ENCODE results near the gene FAM222B.

Gene FAM222B

DNA sequence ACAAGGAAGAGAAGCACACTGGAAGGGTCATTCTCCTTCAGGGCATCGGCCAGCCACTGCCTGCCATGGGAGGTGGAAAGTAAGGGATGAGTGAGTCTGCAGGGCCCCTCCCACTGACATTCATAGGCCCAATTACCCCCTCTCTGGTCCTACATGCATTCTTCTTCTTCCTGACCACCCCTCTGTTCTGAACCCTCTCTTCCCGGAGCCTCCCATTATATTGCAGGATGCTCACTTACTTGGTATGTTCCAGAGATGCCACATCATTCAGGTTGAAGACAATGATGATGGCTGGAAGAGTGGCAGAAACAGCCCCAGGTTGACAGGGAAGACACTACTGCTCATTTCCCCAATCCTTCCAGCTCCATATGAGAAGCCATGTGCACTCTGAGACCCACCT, 127.4 kb downstream of the FAM222B start:
- H3K36me3 ChIP-seq (ENCODE audit: control insufficient read depth, insufficient read depth, low read length) = peaks cover 32% of the 10 kb centered on the region
- H3K27me3 ChIP-seq (ENCODE audit: control insufficient read depth, insufficient read depth, low read length) = no peaks in the 10 kb centered on the region
- no peak overlapping the region for H3K9ac ChIP-seq (ENCODE audit: low read depth, low read length)
- H3K4me3 ChIP-seq (ENCODE audit: low read depth, low read length) = no peak overlapping the region
- H3K9me3 ChIP-seq (ENCODE audit: control insufficient read depth, insufficient read depth, low read length) = no peaks in the 10 kb centered on the region
- no peak overlapping the region for H3K27ac ChIP-seq (ENCODE audit: low read depth, low read length)
- peaks cover 12% of the 10 kb centered on the region for H3K4me1 ChIP-seq (ENCODE audit: control insufficient read depth, insufficient read depth, low read length)

DNA sequence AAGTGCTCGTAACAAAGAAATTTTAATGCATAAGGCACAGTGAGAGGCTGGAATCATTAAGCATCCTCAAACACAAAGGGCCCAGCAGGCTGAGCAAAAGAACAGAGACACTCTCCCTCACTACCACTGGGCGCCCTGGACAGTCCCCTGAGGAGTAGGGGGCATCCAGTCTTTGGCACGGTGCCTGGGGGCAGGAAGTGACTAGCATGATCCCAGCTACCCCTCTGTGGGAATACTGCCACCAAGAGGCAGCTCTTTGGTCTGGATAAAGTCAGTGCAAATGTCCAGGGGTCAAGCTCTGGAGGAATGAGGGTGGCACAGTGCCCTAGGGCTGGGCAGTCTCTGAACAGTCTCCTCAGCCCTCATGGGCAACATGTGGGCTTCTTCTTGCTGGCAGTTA, 128.3 kb downstream of the FAM222B start:
- no peaks in the 10 kb centered on the region for H3K27me3 ChIP-seq (ENCODE audit: control insufficient read depth, insufficient read depth, low read length)
- no peak overlapping the region for H3K27ac ChIP-seq (ENCODE audit: low read depth, low read length)
- H3K4me3 ChIP-seq (ENCODE audit: low read depth, low read length) = no peak overlapping the region
- peaks cover 32% of the 10 kb centered on the region for H3K36me3 ChIP-seq (ENCODE audit: control insufficient read depth, insufficient read depth, low read length)
- peaks cover 12% of the 10 kb centered on the region for H3K4me1 ChIP-seq (ENCODE audit: control insufficient read depth, insufficient read depth, low read length)
- no peaks in the 10 kb centered on the region for H3K9me3 ChIP-seq (ENCODE audit: control insufficient read depth, insufficient read depth, low read length)
- H3K9ac ChIP-seq (ENCODE audit: low read depth, low read length) = no peak overlapping the region

DNA sequence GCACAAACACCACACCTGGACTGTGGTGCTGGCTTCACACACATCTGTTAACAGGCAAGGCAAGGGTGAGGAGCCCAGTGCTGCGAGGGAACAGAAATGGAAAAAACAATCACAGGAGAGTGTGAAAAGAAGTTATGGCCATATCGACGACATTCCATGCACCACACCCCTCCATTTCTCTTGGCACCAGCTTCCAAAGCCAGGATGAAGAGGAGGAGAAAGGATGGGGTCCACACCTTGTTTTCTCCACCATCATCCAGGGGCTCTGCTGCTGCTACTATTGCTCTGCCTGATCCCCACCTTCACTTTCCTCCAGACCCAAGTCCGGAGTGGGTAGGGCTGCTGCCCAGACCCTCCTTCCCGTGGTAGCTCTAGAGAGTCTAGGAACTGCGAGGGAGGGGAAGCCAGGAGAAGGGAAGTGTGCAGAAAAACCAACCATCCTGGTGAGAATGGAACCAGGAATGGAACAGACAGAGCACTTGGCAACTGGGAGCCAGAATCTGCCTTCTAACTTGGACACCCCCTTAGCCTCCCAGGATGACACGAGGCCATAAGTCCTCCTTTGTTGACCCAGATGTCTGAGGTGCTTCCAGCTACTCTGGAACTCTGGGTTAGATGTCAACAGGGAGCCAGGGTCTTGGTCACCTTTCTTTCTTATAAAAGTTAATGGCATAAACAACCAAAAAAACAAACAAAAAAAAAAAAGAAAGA, 129.7 kb downstream of the FAM222B start:
- H3K4me3 ChIP-seq (ENCODE audit: low read depth, low read length) = peak overlapping the region; percentile 88
- no peak overlapping the region for H3K9ac ChIP-seq (ENCODE audit: low read depth, low read length)
- peaks cover 8% of the 10 kb centered on the region for H3K4me1 ChIP-seq (ENCODE audit: control insufficient read depth, insufficient read depth, low read length)
- H3K36me3 ChIP-seq (ENCODE audit: control insufficient read depth, insufficient read depth, low read length) = peaks cover 32% of the 10 kb centered on the region
- peak overlapping the region; percentile 95 for H3K27ac ChIP-seq (ENCODE audit: low read depth, low read length)
- no peaks in the 10 kb centered on the region for H3K9me3 ChIP-seq (ENCODE audit: control insufficient read depth, insufficient read depth, low read length)
- no peaks in the 10 kb centered on the region for H3K27me3 ChIP-seq (ENCODE audit: control insufficient read depth, insufficient read depth, low read length)

DNA sequence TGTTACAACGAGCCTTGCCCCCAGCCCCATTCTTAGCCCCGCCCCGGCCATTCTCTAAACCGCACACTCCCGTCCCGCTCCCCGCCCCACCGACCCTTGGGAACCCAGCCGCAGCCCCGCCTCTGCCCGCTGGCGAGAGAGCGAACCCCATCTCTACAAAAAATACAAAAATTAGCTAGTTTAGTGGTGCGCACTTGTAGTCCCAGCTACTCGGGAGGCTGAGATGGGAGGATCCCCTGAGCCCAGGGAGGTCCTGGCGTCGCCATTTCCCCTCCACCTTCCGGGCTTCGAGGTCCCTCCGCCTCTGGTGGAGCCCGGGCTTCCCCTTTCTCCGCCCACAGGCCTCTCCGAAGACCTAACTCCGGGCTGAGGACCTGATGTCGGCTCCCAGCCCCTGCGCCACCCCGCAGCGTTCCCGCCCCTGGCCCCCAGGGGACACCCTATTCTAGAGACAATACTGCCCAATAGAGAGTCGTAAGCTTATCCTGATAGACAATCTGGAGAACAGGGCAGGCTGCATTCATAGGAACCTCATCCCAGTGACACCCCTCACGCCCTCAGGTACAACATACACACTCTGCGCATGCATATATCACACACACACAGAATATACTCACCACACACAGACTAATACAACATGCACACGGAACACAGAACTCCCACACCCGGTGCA, 130.4 kb downstream of the FAM222B start:
- Histone ChIP-seq H3K9ac (ENCODE audit: low read depth, low read length) (peak overlapping the region; percentile 70), H3K27ac (ENCODE audit: low read depth, low read length) (peak overlapping the region; percentile 95), H3K36me3 (ENCODE audit: control insufficient read depth, insufficient read depth, low read length) (peaks cover 32% of the 10 kb centered on the region), H3K9me3 (ENCODE audit: control insufficient read depth, insufficient read depth, low read length) (no peaks in the 10 kb centered on the region), H3K4me1 (ENCODE audit: control insufficient read depth, insufficient read depth, low read length) (peaks cover 8% of the 10 kb centered on the region), H3K4me3 (ENCODE audit: low read depth, low read length) (peak overlapping the region; percentile 88), H3K27me3 (ENCODE audit: control insufficient read depth, insufficient read depth, low read length) (no peaks in the 10 kb centered on the region)

DNA sequence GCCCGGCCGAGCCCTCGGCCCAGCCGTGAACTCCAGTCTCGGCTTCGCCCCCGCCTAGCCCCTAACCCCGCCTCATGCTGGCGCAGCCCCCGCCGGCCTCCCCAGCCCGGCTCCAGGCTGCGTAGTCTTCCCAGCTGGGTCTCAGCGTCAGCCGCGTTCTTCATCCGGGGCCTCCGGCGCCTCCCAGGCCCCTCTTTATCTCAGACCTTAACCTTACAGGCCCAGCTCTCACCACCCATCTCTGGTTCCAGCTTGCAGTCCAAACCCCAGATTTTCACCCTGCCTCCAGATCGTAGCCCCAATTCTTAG, 130.9 kb downstream of the FAM222B start, which contains the start of gene PROCA1:
Gene PROCA1, minus strand, starts transcription at position 166 of the 309 bp plus-strand sequence. CDS start 228 bp downstream, outside the sequence.
- peak within 1 kb of the TSS; percentile 95 for H3K9ac ChIP-seq (ENCODE audit: low read depth, low read length)
- H3K4me3 ChIP-seq (ENCODE audit: low read depth, low read length) = peak within 1 kb of the TSS; percentile 88
- peaks cover 32% of the 10 kb centered on the region for H3K36me3 ChIP-seq (ENCODE audit: control insufficient read depth, insufficient read depth, low read length)
- peak within 1 kb of the TSS; percentile 98 for H3K27ac ChIP-seq (ENCODE audit: low read depth, low read length)
- H3K27me3 ChIP-seq (ENCODE audit: control insufficient read depth, insufficient read depth, low read length) = no peaks in the 10 kb centered on the region
- peaks cover 8% of the 10 kb centered on the region for H3K4me1 ChIP-seq (ENCODE audit: control insufficient read depth, insufficient read depth, low read length)
- H3K9me3 ChIP-seq (ENCODE audit: control insufficient read depth, insufficient read depth, low read length) = no peaks in the 10 kb centered on the region

DNA sequence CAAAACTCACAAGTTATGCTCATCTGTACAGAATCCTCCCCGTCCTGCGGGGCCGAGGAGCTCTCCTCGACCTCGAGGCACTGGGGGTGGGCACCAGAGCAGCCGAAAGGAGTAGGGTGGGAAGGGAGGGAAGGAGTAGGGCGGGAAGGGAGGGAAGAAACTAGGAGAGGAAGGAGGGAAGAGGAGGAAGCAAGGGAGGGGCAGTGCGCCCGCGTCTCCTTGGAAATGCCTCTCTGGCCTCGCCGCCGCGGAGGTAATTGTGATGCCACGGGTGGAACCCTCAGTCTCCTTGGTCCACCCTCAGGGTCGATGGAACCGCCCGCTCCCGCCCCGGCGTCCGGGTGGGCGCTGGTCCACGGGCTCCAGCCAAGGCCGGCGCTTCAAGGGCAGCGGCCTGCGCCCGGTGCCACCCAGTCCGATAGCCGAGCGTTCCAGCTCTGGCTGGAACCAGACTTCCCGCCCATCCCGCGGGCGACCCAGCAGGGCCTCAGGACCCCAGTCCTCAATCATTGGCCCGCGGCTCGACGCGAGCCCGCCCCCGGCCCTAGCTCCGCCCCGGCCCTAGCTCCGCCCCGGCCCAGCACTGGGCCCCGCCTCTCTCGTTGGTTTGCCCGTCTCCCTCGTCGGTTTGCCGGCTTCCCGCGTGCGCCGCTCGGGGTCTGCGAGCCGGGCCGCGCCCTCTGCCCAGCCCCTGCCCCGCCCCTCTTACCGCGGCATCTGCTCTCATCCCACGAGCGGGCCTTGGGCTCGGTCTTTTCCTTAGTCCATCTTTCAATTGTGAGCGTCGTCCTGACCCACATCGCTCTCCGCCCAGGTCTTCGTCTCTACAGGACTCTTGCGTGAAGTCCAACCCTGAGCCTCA, 131.5 kb downstream of the FAM222B start:
- Histone ChIP-seq H3K36me3 (ENCODE audit: control insufficient read depth, insufficient read depth, low read length) (peaks cover 30% of the 10 kb centered on the region), H3K27ac (ENCODE audit: low read depth, low read length) (peak overlapping the region; percentile 98), H3K27me3 (ENCODE audit: control insufficient read depth, insufficient read depth, low read length) (no peaks in the 10 kb centered on the region), H3K9me3 (ENCODE audit: control insufficient read depth, insufficient read depth, low read length) (no peaks in the 10 kb centered on the region), H3K4me1 (ENCODE audit: control insufficient read depth, insufficient read depth, low read length) (peaks cover 8% of the 10 kb centered on the region), H3K4me3 (ENCODE audit: low read depth, low read length) (peak overlapping the region; percentile 88), H3K9ac (ENCODE audit: low read depth, low read length) (peak overlapping the region; percentile 95)

DNA sequence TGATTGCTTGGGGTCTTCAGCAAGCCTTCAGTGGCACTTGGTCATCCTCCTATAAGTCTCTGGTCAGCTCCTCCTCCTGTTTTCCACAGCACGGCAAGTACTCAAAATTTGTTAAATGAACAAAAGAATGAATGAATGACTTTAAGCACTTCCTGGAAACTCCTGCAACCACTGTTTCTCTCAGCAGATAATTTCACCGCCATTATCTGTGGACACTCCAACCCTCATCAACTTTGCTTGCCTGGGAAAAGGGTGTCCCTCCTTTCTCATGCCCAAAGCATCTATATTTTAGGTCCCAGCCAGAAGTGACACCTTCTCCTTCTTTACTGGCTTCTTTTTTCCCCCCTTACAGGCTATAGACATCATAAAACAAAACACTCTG, 135.3 kb downstream of the FAM222B start:
- peaks cover 24% of the 10 kb centered on the region for H3K36me3 ChIP-seq (ENCODE audit: control insufficient read depth, insufficient read depth, low read length)
- no peaks in the 10 kb centered on the region for H3K27me3 ChIP-seq (ENCODE audit: control insufficient read depth, insufficient read depth, low read length)
- H3K4me3 ChIP-seq (ENCODE audit: low read depth, low read length) = no peak overlapping the region
- no peak overlapping the region for H3K9ac ChIP-seq (ENCODE audit: low read depth, low read length)
- H3K4me1 ChIP-seq (ENCODE audit: control insufficient read depth, insufficient read depth, low read length) = peaks cover under 1% of the 10 kb centered on the region; the same call in 1 of the 2 replicates
- H3K9me3 ChIP-seq (ENCODE audit: control insufficient read depth, insufficient read depth, low read length) = no peaks in the 10 kb centered on the region
- H3K27ac ChIP-seq (ENCODE audit: low read depth, low read length) = no peak overlapping the region

DNA sequence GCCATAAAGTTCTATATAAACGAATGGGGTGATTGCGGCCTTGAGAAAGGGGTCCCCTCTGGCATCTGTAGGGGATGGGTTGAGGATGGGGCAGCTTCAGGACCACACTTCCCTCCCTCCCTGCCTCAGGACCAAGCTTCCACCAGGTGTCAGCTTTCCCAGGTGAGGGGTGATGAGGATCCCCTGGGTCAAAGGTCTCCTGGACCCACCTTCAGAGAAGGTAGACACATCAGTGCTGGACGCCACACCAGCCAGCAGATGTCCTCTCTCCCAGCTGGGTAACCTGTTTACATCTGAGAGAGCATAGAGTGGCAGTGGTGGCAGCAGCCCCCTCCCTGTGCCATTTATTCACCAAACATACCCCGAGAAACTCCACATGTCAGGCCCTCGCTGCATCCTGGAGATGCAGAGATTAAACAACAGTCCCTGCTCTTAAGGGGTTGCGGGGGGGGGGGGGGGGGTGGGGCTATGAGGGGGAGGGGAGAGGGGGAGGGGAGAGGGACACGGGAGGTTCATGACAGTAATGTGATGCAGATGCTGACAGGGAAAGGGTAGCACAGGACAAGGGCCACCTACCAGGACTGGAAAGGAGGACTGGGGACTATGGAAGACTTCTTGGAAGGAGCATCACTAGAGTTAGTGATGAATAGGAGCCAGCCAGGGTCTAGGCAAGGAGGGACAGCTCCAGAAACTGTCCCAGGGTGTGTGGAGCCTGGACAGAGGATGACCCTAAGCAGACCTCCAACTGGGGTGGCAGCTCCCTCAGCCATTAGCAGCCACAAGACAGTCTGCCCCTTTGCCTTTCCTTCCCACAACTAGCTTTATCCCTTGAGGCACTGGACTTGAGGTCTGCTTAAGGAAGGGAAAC, 135.9 kb downstream of the FAM222B start:
- no peak overlapping the region for H3K27ac ChIP-seq (ENCODE audit: low read depth, low read length)
- H3K27me3 ChIP-seq (ENCODE audit: control insufficient read depth, insufficient read depth, low read length) = no peaks in the 10 kb centered on the region
- H3K9ac ChIP-seq (ENCODE audit: low read depth, low read length) = no peak overlapping the region
- no peaks in the 10 kb centered on the region for H3K9me3 ChIP-seq (ENCODE audit: control insufficient read depth, insufficient read depth, low read length)
- H3K4me3 ChIP-seq (ENCODE audit: low read depth, low read length) = no peak overlapping the region
- H3K4me1 ChIP-seq (ENCODE audit: control insufficient read depth, insufficient read depth, low read length) = no peaks in the 10 kb centered on the region
- H3K36me3 ChIP-seq (ENCODE audit: control insufficient read depth, insufficient read depth, low read length) = peaks cover 30% of the 10 kb centered on the region

Data from HUES48 (cell line).